H1 (cell line): ENCODE results near the gene STARD9. TPM values are rescaled to one million over a fixed set of nuclear protein-coding genes. Genes with fewer than 3 reads are reported as not detected.

Experiments
- CTCF ChIA-PET: fragments of 300-600 bp; sonication (Branson Sonifier 250); formaldehyde crosslinking; loops from one replicate; lab custom pipeline; 2021; ENCODE audit not compliant: partially characterized antibody; lab: Charles Lee
- POLR2A ChIA-PET: fragments of 300-600 bp; sonication (Branson Sonifier 250); formaldehyde crosslinking; loops from one replicate; lab custom pipeline; 2021; ENCODE audit warnings: inconsistent platforms; ENCODE audit not compliant: partially characterized antibody; lab: Charles Lee
- DNase-seq, 2 experiments: peaks; one replicate each; pipeline versions ENCODE4 v3.0.0 to v3.0.0-alpha.2; 2010 to 2022; ENCODE audit warnings: low spot score in 2 of 2, low read depth in 1 of 2, mixed read lengths in 1 of 2
- FAIRE-seq: peaks from 2 replicates; lab custom pipeline; 2011; peaks lifted over from hg19 to GRCh38; lab: Jason Lieb, UNC
- H2AFZ ChIP-seq: 2 replicates; pipeline ENCODE4 v1.8.1; 2012; ENCODE audit warnings: low read length, inconsistent platforms
- H2AK5ac ChIP-seq: 2 replicates; pipeline ENCODE4 v1.6.1; 2013; ENCODE audit warnings: low read depth, low read length
- H2BK120ac ChIP-seq: replicated peaks from 2 replicates; pipeline ENCODE3; 2013; ENCODE audit warnings: low read depth, low read length, inconsistent platforms
- H2BK12ac ChIP-seq: 2 replicates; pipeline ENCODE4 v1.6.1; 2013; ENCODE audit warnings: low read depth, low read length
- H2BK15ac ChIP-seq: 2 replicates; pipeline ENCODE4 v1.6.1; 2013; ENCODE audit warnings: low read length
- H2BK20ac ChIP-seq: 2 replicates; pipeline ENCODE4 v1.6.1; 2013; ENCODE audit warnings: low read length
- H2BK5ac ChIP-seq: 2 replicates; pipeline ENCODE4 v1.6.1; 2013; ENCODE audit warnings: low read depth, low read length
- H3K14ac ChIP-seq: 2 replicates; pipeline ENCODE4 v1.6.1; 2013; ENCODE audit warnings: inconsistent platforms; ENCODE audit not compliant: insufficient read length
- H3K18ac ChIP-seq: 2 replicates; pipeline ENCODE4 v1.6.1; 2013; ENCODE audit warnings: low read length; ENCODE audit errors: extremely low read depth
- H3K23ac ChIP-seq: 2 replicates; pipeline ENCODE4 v1.6.1; 2013; ENCODE audit warnings: inconsistent platforms; ENCODE audit not compliant: insufficient read length
- H3K23me2 ChIP-seq: 2 replicates; pipeline ENCODE4 v1.6.1; 2013; ENCODE audit warnings: low read depth, low read length
- H3K27ac ChIP-seq: 2 replicates; pipeline ENCODE4 v1.6.1; 2011; ENCODE audit warnings: low read depth, low read length, inconsistent platforms
- H3K27me3 ChIP-seq, 4 experiments: replicated peaks in 1 of 4; 1 replicate in 1 of 4; 2 replicates in 3 of 4; pipeline versions ENCODE4 v1.6.1 to v1.8.1; 2011 to 2013; ENCODE audit warnings: low read length in 3 of 4, mild to moderate bottlenecking in 3 of 4, inconsistent platforms in 2 of 4, mixed read lengths in 2 of 4, moderate library complexity in 1 of 4; ENCODE audit not compliant: control insufficient read depth in 3 of 4, insufficient read depth in 3 of 4; ENCODE audit errors: extremely low read depth in 1 of 4
- H3K36me3 ChIP-seq, 4 experiments: 2 replicates each; pipeline versions ENCODE4 v1.6.1 to v1.8.1; 2011 to 2013; ENCODE audit warnings: mild to moderate bottlenecking in 4 of 4, low read length in 3 of 4, moderate library complexity in 2 of 4, control low read depth in 1 of 4, inconsistent platforms in 1 of 4; ENCODE audit not compliant: insufficient read depth in 4 of 4, control insufficient read depth in 2 of 4
- H3K4ac ChIP-seq: replicated peaks from 2 replicates; pipeline ENCODE3; 2013; ENCODE audit warnings: low read length, low read depth, mixed read lengths, inconsistent platforms; ENCODE audit not compliant: insufficient read length
- H3K4me1 ChIP-seq, 4 experiments: replicated peaks in 1 of 4; 1 replicate in 1 of 4; 2 replicates in 3 of 4; pipeline versions ENCODE4 v1.6.1 to v1.8.1; 2011 to 2013; ENCODE audit warnings: low read length in 3 of 4, inconsistent platforms in 2 of 4, mixed read lengths in 1 of 4; ENCODE audit not compliant: insufficient read depth in 4 of 4, control insufficient read depth in 3 of 4
- H3K4me2 ChIP-seq, 2 experiments: 2 replicates each; pipeline versions ENCODE4 v1.6.1 to v1.8.1; 2011 to 2013; ENCODE audit warnings: low read depth in 2 of 2, low read length in 2 of 2, control low read depth in 1 of 2, inconsistent platforms in 1 of 2, mild to moderate bottlenecking in 1 of 2; ENCODE audit not compliant: insufficient read depth in 1 of 2
- H3K4me3 ChIP-seq, 4 experiments: fragments of 200-600, 300-600 bp in 1 of 4; sonication (generic), shearing (Covaris generic), sonication (Bioruptor Twin) in 1 of 4; 2 replicates each; pipeline versions ENCODE4 v1.5.1 to v1.8.1; 2011 to 2016; ENCODE audit warnings: low read length in 4 of 4, low read depth in 3 of 4, control low read depth in 2 of 4, inconsistent platforms in 2 of 4, mild to moderate bottlenecking in 2 of 4, mixed read lengths in 1 of 4, moderate library complexity in 1 of 4; ENCODE audit not compliant: insufficient read depth in 2 of 4; ENCODE audit errors: extremely low read depth in 1 of 4
- H3K56ac ChIP-seq: replicated peaks from 2 replicates; pipeline ENCODE3; 2013; ENCODE audit warnings: low read depth, mild to moderate bottlenecking, mixed read lengths, low read length, inconsistent platforms; ENCODE audit not compliant: insufficient read length
- H3K79me1 ChIP-seq: 2 replicates; pipeline ENCODE4 v1.6.1; 2013; ENCODE audit warnings: low read depth, low read length, control low read depth
- H3K79me2 ChIP-seq, 2 experiments: 2 replicates each; pipeline versions ENCODE4 v1.6.1 to v1.8.1; 2012 to 2013; ENCODE audit warnings: low read length in 2 of 2, mild to moderate bottlenecking in 2 of 2, inconsistent platforms in 1 of 2; ENCODE audit not compliant: insufficient read depth in 2 of 2, control insufficient read depth in 1 of 2
- H3K9ac ChIP-seq, 4 experiments: replicated peaks in 1 of 4; 1 replicate in 1 of 4; 2 replicates in 3 of 4; pipeline versions ENCODE4 v1.6.1 to v1.8.1; 2011 to 2013; ENCODE audit warnings: low read depth in 3 of 4, low read length in 3 of 4, control low read depth in 2 of 4, mild to moderate bottlenecking in 2 of 4, moderate library complexity in 2 of 4, inconsistent platforms in 1 of 4; ENCODE audit errors: extremely low read depth in 1 of 4
- H3K9me3 ChIP-seq, 2 experiments: 2 replicates each; pipeline versions ENCODE4 v1.6.1 to v1.8.1; 2012 to 2013; ENCODE audit warnings: mild to moderate bottlenecking in 2 of 2, moderate library complexity in 2 of 2, control low read depth in 1 of 2, inconsistent platforms in 1 of 2, low read depth in 1 of 2, low read length in 1 of 2, mixed read lengths in 1 of 2; ENCODE audit not compliant: insufficient read depth in 2 of 2
- H4K20me1 ChIP-seq, 2 experiments: replicated peaks in 1 of 2; 2 replicates each; pipeline versions ENCODE3 to v1.8.1; 2011 to 2013; ENCODE audit warnings: inconsistent platforms in 2 of 2, low read length in 2 of 2, mild to moderate bottlenecking in 1 of 2; ENCODE audit not compliant: insufficient read depth in 2 of 2, control insufficient read depth in 1 of 2
- H4K5ac ChIP-seq: 2 replicates; pipeline ENCODE4 v1.6.1; 2013; ENCODE audit warnings: low read length, low read depth, mixed read lengths, inconsistent platforms; ENCODE audit not compliant: insufficient read length
- H4K8ac ChIP-seq: 2 replicates; pipeline ENCODE4 v1.8.0; 2013; ENCODE audit warnings: mild to moderate bottlenecking, moderate library complexity, low read length, inconsistent platforms; ENCODE audit not compliant: insufficient read depth; ENCODE audit errors: extremely low read depth
- H4K91ac ChIP-seq: replicated peaks from 2 replicates; pipeline ENCODE3; 2013; ENCODE audit warnings: low read length, mixed read lengths, inconsistent platforms; ENCODE audit not compliant: insufficient read length
- SIRT6 ChIP-seq: IDR thresholded peaks from one replicate; pipeline ENCODE4 v1.7.1; 2012; ENCODE audit warnings: low read length, inconsistent platforms
- WGBS, 2 experiments: shearing (Covaris generic) in 1 of 2; methylation state at CpG; one replicate each; pipeline versions ENCODE4 v1.1.6 to v1.1.7; 2013 to 2015; ENCODE audit warnings: low lambda C conversion rate in 2 of 2, mixed read lengths in 2 of 2, inconsistent platforms in 1 of 2, low coverage in 1 of 2, missing lambda C conversion rate in 1 of 2; ENCODE audit not compliant: insufficient replicate concordance in 2 of 2, insufficient coverage in 1 of 2, insufficient read length in 1 of 2; ENCODE audit errors: extremely low coverage in 1 of 2, missing lambda C conversion rate in 1 of 2; 5-methylcytosine and 5-hydroxymethylcytosine counted together
- polyA plus RNA-seq, 7 experiments: library from polyadenylated mRNA; depleted of rRNA in 3 of 7; stranded (reverse) in 5 of 7; unstranded in 2 of 7; fragments of >200 nt in 5 of 7; fragments of 200-250 nt in 2 of 7; gene quantifications; 1 replicate in 5 of 7; 2 replicates in 1 of 7; 4 replicates in 1 of 7; pipeline versions ENCODE4 v1.2.1 to v1.2.3, GENCODE V29; 2011 to 2013; ENCODE audit warnings: missing spikeins in 2 of 7, mixed read lengths in 2 of 7
- total RNA-seq: library from RNA; stranded (reverse); fragmentation: NEBNext Ultra II Directional; extraction: Animal tissue kit (Norgen Biotek cat#: 25700); gene quantifications from 2 replicates; pipeline ENCODE4 v1.2.1, GENCODE V29; 2021

Gene STARD9
- total and polyA plus RNA-seq, 2 of the 8 experiments (the other 6 are each of a cell fraction or from before 2014, with no cell fraction given): 2.8 to 7.0 TPM

GRCh38 chr15:42605796-42606195 is 30.4 kb downstream of the STARD9 start:
- H3K36me3 ChIP-seq: peaks cover 0 to 9% (median 1%) of the 10 kb centered on the region in 4 experiments; a peak in 2 of 8 replicates
- FAIRE-seq: no peak

More at GRCh38 chr15:42605796-42606195, 30.4 kb downstream of the STARD9 start:
- Histone ChIP-seq H3K4me3 (no peak overlapping the region), H3K18ac (no peak overlapping the region)
- 88% methylated on average over 3 of the region's 3 CpGs; no CpG with 5 or more reads in 1 of the 2 experiments for WGBS, 2 experiments
- no peak for TF ChIP-seq SIRT6
- TF ChIP-seq, all 59 proteins: peak for 0
- Histone ChIP-seq H3K14ac (no peak overlapping the region), H3K27me3 (no peaks in the 10 kb centered on the region), H3K4me2 (no peak overlapping the region), H2BK12ac (no peak overlapping the region), H3K79me1 (0 out of 2 replicates have a peak, but pooled peaks cover 2% of the 10 kb centered on the region), H4K20me1 (no peaks in the 10 kb centered on the region), H3K9me3 (peaks cover 4 to 8% of the 10 kb centered on the region in 2 experiments; a peak in 2 of 4 replicates), H2BK120ac (no peak overlapping the region), H2BK15ac (no peak overlapping the region), H2AFZ (no peak overlapping the region), H3K79me2 (no peaks in the 10 kb centered on the region), H2BK20ac (no peak overlapping the region), H3K56ac (no peak overlapping the region), H3K23me2 (no peaks in the 10 kb centered on the region), H4K8ac (no peak overlapping the region), H2BK5ac (no peak overlapping the region), H2AK5ac (no peak overlapping the region), H4K91ac (no peak overlapping the region), H3K4me1 (peaks cover 0 to 6% (median 2%) of the 10 kb centered on the region in 4 experiments; a peak in 3 of 7 replicates), H3K23ac (no peak overlapping the region), H4K5ac (no peak overlapping the region), H3K27ac (no peak overlapping the region), H3K4ac (no peak overlapping the region), H3K9ac (no peak overlapping the region)
- POLR2A ChIA-PET: interaction anchor here (1.2 kb wide), 1 partner anchor 14 kb away, joined by 3 read pairs; no protein-coding TSS in a partner anchor
- CTCF ChIA-PET: interaction anchor here (1.3 to 4.4 kb wide), 2 partner anchors 10 to 14 kb away, joined by 3 to 23 read pairs; no protein-coding TSS in a partner anchor
- DNase-seq: no peak
